BJ (cell line): ENCODE results near the gene VWA5B1. TPM values are rescaled to one million over a fixed set of nuclear protein-coding genes. Genes with fewer than 3 reads are reported as not detected.

ENCODE experiments used
- CTCF ChIA-PET: fragments of 350-600 bp; formaldehyde crosslinking; extraction: SDS; loops from one replicate; lab custom pipeline; 2021; ENCODE audit warnings: antibody characterized with exemption, inconsistent platforms; lab: Yijun Ruan, JAX
- POLR2A ChIA-PET: fragments of 300-600 bp; sonication (Branson Sonifier 250); formaldehyde crosslinking; extraction: SDS; loops from one replicate; lab custom pipeline; 2021; ENCODE audit warnings: antibody characterized with exemption; lab: Charles Lee
- DNase-seq: peaks from one replicate; pipeline ENCODE4 v3.0.0-alpha.2; 2011; ENCODE audit warnings: low read depth
- H3K27me3 ChIP-seq: 2 replicates; pipeline ENCODE4 v1.6.0; 2011; ENCODE audit warnings: low read length; ENCODE audit not compliant: control insufficient read depth, insufficient read depth
- H3K36me3 ChIP-seq: 2 replicates; pipeline ENCODE4 v1.5.1; 2011; ENCODE audit warnings: low read length; ENCODE audit not compliant: control insufficient read depth, insufficient read depth
- H3K4me3 ChIP-seq: 2 replicates; pipeline ENCODE4 v1.5.1; 2011; ENCODE audit warnings: low read depth, mild to moderate bottlenecking, control low read depth, low read length
- polyA plus RNA-seq: library from polyadenylated mRNA; depleted of rRNA; stranded (reverse); fragments of >200 nt; gene quantifications from 2 replicates; pipeline ENCODE4 v1.2.3, GENCODE V29; 2011
- TF ChIP-seq, protein P1 (sequence below): IDR thresholded peaks from 2 replicates; pipeline ENCODE4 v1.5.1; 2011; ENCODE audit warnings: low read depth, mild to moderate bottlenecking, control low read depth, inconsistent platforms, low read length, moderate library complexity; ENCODE audit not compliant: insufficient read depth

VWA5B1 gene
- polyA plus RNA-seq, 1 experiment: not detected

DNA sequence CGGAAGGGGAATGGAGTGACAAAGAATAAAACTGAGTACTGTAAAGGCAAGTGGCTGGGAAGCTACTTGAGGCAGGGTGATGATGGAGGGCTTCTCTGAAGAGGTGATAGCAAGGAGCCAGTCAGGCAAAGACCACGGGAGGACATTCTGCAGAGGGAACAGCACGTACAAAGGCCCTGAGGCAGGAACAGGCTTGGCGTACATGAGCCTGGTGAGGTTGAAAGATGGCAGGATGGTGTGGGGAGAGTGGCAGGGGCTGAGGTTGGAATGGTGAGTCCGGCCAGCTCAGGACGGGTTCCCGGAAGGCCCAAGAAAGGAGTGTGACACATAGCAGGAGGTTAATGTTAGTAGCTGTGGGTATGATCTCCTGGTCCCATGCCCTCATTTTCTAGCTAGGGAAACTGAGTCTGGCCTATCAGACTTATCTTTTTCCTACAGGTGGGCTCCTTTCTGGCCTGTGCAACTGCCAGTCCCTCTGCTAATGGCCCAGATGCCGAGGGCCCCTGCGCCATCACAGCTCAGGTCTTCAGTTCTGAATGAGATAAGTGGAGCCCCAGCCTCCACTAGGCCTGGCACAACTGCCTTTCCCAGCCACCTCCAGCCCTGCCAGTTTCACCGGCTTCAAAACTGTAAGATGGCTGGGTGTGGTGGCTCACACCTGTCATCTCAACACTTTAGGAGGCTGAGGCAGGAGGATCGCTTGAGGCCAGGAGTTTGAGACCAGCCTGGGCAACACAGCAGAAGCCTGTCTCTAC lies 87.0 kb downstream of the VWA5B1 start:
- no peak for DNase-seq
- Histone ChIP-seq H3K36me3 (no peaks in the 10 kb centered on the region), H3K4me3 (no peak overlapping the region), H3K27me3 (peaks cover 4% of the 10 kb centered on the region; the same call in 1 of the 2 replicates)
- TF ChIP-seq, protein P1, sequence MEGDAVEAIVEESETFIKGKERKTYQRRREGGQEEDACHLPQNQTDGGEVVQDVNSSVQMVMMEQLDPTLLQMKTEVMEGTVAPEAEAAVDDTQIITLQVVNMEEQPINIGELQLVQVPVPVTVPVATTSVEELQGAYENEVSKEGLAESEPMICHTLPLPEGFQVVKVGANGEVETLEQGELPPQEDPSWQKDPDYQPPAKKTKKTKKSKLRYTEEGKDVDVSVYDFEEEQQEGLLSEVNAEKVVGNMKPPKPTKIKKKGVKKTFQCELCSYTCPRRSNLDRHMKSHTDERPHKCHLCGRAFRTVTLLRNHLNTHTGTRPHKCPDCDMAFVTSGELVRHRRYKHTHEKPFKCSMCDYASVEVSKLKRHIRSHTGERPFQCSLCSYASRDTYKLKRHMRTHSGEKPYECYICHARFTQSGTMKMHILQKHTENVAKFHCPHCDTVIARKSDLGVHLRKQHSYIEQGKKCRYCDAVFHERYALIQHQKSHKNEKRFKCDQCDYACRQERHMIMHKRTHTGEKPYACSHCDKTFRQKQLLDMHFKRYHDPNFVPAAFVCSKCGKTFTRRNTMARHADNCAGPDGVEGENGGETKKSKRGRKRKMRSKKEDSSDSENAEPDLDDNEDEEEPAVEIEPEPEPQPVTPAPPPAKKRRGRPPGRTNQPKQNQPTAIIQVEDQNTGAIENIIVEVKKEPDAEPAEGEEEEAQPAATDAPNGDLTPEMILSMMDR: no peak
- CTCF ChIA-PET: interaction anchor here (0.6 to 10.7 kb wide), 30 partner anchors 10 to 168 kb away, joined by 3 to 85 read pairs (median 4); partner anchors contain the start of gene CAMK2N1
- POLR2A ChIA-PET: no interaction called here

DNA sequence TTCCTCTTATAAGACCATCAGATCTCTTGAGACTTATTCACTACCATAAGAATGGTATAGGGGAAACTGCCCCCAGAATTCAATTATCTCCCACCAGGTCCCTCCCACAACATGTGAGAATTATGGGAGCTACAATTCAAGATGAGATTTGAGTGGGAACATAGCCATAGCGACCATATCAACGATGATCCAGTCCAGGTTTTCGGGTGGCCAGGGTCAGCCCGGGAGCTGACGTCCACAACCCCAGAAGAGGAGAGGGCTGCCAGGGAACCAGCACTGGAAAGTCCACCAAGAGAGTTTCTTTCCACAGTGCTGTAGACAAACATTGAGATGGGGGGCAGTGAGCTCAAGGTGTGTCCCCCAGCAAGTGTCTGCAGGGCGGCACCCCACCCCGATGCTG lies 88.4 kb downstream of the VWA5B1 start:
- no peaks in the 10 kb centered on the region for H3K36me3 ChIP-seq
- H3K27me3 ChIP-seq: peaks cover 6% of the 10 kb centered on the region; the same call in 1 of the 2 replicates
- H3K4me3 ChIP-seq: no peak overlapping the region
- ChIA-PET POLR2A (no interaction called here), CTCF (interaction anchor here (0.7 to 10.7 kb wide), 8 partner anchors 10 to 115 kb away, joined by 4 to 85 read pairs (median 7); partner anchors contain the start of gene CAMK2N1)
- TF ChIP-seq, protein P1: no peak
- DNase-seq: no peak

DNA sequence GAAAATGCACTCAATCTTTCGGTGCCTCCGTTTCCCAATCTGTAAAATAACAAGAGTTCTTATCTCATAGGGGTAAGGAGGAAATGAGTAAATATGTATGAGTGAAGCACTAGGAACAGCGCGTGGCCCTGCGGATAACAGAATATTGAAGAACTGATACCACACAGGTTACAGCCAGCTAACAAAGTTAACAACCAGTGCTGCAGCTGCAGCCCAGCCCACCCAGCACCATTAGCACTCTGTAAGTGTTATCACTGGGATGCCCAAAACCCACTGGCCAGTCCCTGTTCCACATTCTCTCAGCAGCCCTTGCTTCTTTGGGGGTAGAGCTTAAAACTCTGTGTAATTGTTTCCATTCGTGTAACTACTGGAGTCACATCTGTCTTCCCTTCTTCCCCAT lies 89.5 kb downstream of the VWA5B1 start:
- Histone ChIP-seq H3K27me3 (peaks cover 13% of the 10 kb centered on the region), H3K36me3 (no peaks in the 10 kb centered on the region), H3K4me3 (no peak overlapping the region)
- ChIA-PET CTCF (interaction anchor here (0.6 to 10.7 kb wide), 12 partner anchors 11 to 464 kb away, joined by 3 to 85 read pairs (median 5); partner anchors contain the start of gene CAMK2N1), POLR2A (no interaction called here)
- TF ChIP-seq, protein P1: no peak
- DNase-seq: no peak

DNA sequence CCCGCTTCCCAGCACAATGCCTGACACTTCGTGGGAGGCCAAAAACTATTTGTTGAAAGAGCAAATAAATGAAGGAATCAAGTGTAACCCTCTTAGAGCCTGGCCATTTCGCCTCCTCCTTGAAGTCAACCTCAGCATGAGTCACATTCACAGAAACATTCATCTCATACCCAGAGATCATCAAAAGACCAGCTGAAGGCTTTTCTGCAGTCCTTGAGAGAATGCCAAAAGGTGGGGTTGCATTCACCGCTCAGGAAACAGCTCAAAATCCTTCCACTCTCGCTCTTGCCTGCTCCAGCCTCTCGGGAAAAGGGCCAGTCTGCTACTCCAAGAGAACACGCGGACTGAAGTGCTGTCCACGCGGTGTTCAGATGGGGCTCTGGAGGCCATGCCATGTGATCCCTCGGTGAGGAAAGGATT lies 90.0 kb downstream of the VWA5B1 start:
- ChIA-PET CTCF (interaction anchor here (1.0 to 10.7 kb wide), 8 partner anchors 10 to 406 kb away, joined by 5 to 85 read pairs (median 8); partner anchors contain the start of gene CAMK2N1), POLR2A (no interaction called here)
- peaks cover 16% of the 10 kb centered on the region for H3K27me3 ChIP-seq
- no peaks in the 10 kb centered on the region for H3K36me3 ChIP-seq
- peak; percentile 54 for DNase-seq
- no peak overlapping the region for H3K4me3 ChIP-seq
- TF ChIP-seq, protein P1: no peak

DNA sequence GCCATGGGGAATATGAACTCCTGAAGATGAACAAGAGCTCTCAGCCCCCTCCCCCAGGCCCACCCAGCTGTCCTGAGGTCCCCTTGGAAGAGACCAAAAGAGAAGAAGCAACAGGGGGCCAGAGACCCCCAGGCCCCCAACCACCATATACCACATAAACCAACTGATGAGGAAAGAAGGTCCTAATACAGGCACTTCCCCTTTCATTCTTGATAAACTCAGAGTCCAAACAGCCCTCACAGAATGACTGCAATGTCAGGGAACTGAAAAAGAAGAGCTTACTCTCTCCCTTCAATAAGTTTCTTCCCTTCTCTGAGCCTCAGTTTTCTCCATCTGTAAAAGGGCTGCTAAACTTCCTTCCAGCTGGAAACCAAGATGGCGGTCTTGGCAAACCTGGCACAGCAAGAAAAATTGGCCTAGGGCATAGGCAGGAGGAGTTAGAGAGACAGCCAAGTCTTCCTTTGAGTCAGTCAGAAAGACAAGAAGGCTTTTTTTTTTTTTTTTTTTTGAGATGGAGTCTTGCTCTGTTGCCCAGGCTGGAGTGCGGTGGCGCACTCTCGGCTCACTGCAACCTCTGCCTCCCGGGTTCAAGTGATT lies 90.5 kb downstream of the VWA5B1 start:
- H3K36me3 ChIP-seq: no peaks in the 10 kb centered on the region
- peaks cover 18% of the 10 kb centered on the region for H3K27me3 ChIP-seq
- CTCF ChIA-PET: interaction anchor here (0.8 to 10.7 kb wide), 7 partner anchors 10 to 406 kb away, joined by 3 to 85 read pairs (median 6); no protein-coding TSS in a partner anchor
- POLR2A ChIA-PET: interaction anchor here (0.6 kb wide), 1 partner anchor 208 kb away, joined by 6 read pairs; no protein-coding TSS in a partner anchor
- DNase-seq: no peak
- H3K4me3 ChIP-seq: no peak overlapping the region
- TF ChIP-seq, protein P1: no peak
